ENCODE results near the gene MTURN. TPM values are rescaled to one million over a fixed set of nuclear protein-coding genes. Genes with fewer than 3 reads are reported as not detected.
"Not testable (repeated sequence)": the region's sequence is repeated elsewhere in the genome, so short reads cannot be mapped to it uniquely, and the experiment has no call there.

Gene MTURN
- total RNA-seq, 2 donors from 2014 or later, result 4.7 to 8.1 TPM

DNA sequence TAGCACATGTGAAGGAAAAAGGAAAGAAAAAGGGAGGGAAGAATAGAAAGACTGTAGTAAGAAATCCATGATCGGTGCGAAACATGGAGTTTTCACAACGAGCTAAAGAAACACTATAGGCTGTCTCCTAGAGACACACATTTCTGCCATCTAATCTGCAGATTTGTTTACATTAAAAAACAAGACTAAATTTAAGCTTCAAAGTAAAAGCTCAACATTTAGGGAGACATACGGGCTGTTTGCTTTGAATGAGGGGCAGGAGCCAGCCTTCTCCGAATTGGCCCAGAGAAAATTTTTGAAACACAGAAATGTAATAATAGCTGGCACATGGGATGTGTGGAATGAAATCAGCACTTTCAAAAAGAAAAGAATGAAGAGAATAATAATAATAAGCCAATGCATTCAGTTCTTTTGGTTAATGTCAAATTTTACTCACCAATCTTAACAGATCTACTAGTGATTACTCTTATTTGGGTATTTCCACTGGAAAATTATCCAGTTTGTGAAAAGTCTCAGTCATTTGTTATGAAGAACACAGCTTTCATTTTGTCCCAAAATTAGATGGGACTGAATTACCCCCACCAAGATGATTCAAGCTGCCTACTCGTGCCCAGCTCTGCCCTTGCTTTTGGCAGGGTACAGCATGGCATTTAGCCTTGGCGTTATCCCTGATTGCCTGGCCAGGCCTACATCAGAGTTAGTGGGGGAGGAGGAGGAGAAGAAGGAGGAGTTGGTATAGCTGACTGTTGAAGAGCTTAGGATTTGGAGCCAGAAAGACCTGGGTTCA, 47.1 kb downstream of the MTURN start:
- peaks cover 0 to 4% of the 10 kb centered on the region in 2 donors for H3K9me3 Mint-ChIP-seq
- no peak for ATAC-seq
- H3K27ac Mint-ChIP-seq, result no peak overlapping the region
- DNase-seq (ENCODE audit: low spot score in 2 of 2), result no peak
- no peaks in the 10 kb centered on the region for H3K36me3 Mint-ChIP-seq

DNA sequence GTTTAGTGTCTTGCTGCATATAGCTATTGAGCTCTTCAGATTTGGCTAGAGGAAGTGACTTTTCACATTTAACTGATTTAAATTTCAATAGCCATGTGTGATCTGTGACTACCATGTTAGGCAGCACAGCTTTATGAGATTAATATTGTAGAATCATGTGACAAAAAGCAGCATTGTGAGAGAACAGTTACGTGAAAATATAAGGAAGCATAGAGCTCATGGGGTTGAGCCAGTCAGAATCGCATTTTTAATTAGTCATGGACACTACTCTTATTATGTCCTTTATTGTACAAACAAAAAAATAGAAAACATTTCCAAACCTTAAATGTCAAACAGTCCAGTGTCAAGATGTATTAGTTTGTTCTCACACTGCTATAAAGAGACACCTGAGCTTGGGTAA, 48.0 kb downstream of the MTURN start:
- no peak for DNase-seq (ENCODE audit: low spot score in 2 of 2)
- peaks cover 6% of the 10 kb centered on the region in 2 donors for H3K36me3 Mint-ChIP-seq
- H3K9me3 Mint-ChIP-seq, result peaks cover 0 to 7% of the 10 kb centered on the region in 2 donors
- H3K27ac Mint-ChIP-seq, result no peak overlapping the region
- ATAC-seq, result no peak

DNA sequence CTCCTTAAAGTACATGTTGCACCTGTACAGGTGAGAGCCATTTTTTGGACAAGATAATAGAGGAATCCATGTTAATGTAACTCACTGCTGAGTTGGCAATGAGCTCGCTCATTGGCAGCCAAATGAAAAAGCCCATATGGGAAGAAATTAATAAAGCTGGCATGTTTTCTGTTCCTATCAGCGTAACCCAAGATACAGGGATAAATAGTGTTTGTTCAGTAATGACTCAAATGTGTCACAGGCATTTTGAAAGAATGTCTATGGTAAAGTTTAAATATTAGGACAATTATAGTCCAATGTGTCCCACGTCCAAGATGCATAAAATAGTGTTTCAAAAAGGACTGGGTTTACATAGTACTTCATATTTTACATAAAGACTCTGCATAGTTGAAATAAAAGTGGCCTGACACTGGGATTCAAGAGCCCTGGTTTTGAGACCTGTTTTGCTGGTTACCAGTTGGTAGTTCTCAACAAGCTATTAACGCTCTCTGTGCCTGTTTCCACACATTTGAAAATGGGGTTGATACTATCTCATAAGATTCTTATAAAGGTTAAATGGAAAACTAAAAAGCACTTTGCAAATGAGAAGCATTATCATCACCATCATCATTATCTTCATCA, 49.1 kb downstream of the MTURN start:
- Mint-ChIP-seq H3K27ac (no peak overlapping the region), H3K36me3 (peaks cover 12% of the 10 kb centered on the region in 2 donors), H3K9me3 (peaks cover 5 to 14% of the 10 kb centered on the region in 2 donors)
- ATAC-seq, result no peak
- no peak for DNase-seq (ENCODE audit: low spot score in 2 of 2)

DNA sequence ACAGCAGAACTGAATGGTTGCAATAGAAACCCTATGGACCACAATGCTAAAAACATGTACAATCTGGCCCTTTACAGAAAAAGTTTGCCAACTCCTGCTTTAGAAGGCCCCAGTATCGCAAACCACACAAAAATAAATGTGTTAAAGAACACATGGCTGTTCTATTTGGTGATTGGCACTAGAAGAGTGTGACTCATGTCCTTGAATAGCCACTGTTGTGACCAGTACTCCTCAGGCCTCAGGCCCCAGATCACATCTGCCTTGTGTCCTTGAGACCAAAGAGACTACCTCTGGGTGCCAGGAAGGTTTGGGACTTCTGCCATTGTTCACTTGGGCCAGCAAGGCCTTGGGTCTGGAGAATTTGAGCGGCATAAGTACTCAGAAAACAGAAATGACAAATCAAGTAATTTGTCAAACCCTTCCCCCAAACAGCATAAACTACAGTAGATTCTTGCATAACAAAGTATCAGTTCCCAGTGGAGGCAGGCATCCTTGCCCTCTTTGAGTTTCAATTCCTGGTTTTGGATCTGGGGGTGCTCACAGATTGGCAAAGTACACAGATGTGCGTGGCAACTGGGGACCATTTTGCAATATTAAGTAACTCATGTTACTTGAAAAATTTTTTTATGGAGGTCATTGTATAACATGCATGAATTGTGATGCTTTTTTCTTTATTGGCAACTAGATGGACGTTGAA, 50.2 kb downstream of the MTURN start:
- ATAC-seq, result no peak

DNA sequence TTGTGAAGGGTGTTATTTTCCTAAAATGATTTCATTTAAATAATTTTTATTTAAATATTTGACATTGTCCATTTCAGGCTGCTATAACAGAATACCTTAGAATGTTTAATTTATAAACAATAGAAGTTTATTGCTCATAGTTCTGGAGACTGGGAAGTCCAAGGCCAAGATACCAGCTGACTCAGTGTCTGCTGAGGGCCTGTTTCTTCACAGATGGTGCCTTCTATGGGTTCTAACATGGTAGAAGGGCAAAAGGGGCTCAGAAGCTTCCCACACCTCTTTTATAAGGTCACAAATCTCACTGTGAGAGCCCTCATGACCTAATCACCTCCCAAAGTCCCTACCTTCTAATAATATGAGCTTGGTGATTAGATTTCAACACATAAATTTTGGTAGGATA, 50.7 kb downstream of the MTURN start:
- H3K9me3 Mint-ChIP-seq, result peaks cover 5 to 14% of the 10 kb centered on the region in 2 donors
- H3K36me3 Mint-ChIP-seq, result peaks cover 12 to 14% of the 10 kb centered on the region in 2 donors
- DNase-seq (ENCODE audit: low spot score in 2 of 2) (no peak), ATAC-seq (no peak)
- H3K27ac Mint-ChIP-seq, result no peak overlapping the region

More for the DNA sequence above, 50.2 kb downstream of the MTURN start:
- peaks cover 5 to 14% of the 10 kb centered on the region in 2 donors for H3K9me3 Mint-ChIP-seq
- no peak overlapping the region for H3K27ac Mint-ChIP-seq
- H3K36me3 Mint-ChIP-seq, result peaks cover 12% of the 10 kb centered on the region in 2 donors
- DNase-seq (ENCODE audit: low spot score in 2 of 2), result no peak

DNA sequence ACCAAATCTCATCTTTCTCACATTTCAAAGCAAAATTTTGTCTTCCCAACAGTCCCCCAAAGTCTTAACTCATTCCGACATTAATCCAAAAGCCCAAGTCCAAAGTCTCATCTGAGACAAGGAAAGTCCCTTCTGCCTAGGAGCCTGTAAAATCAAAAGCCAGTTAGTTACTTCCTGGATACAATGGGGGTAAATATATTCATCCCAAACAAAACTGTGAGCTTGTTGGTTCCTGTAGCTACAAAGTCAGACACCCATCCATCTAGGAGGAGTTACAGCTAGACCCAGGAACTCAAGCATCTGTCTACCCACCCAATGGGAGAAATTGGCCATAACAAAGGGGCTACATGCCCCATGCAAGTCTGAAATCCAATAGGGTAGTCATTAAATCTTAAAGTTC, 51.9 kb downstream of the MTURN start:
- no peak overlapping the region for H3K27ac Mint-ChIP-seq
- H3K36me3 Mint-ChIP-seq, result peaks cover 12 to 18% of the 10 kb centered on the region in 2 donors
- no peak for ATAC-seq
- H3K9me3 Mint-ChIP-seq, result peaks cover 5 to 14% of the 10 kb centered on the region in 2 donors
- DNase-seq (ENCODE audit: low spot score in 2 of 2), result no peak

DNA sequence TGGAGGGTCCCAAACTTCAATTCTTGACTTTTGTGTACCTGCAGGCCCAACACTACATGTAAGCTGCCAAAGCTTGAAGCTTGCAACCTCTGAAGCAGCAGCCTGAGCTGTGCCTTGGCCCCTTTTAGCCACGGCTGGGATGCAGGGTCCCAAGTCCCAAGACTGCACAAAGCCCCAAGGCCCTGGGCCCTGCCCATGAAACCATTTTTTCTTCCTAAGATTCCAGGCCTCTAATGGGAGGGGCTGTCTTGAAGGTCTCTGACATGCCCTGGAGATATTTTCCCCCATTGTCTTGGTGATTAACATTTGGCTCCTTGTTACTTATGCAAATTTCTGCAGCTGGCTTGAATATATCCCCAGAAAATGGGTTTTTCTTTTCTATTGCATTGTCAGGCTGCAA, 52.7 kb downstream of the MTURN start:
- H3K27ac Mint-ChIP-seq, result no peak overlapping the region
- no peak for DNase-seq (ENCODE audit: low spot score in 2 of 2)
- ATAC-seq, result no peak
- peaks cover 5 to 14% of the 10 kb centered on the region in 2 donors for H3K9me3 Mint-ChIP-seq
- peaks cover 12 to 18% of the 10 kb centered on the region in 2 donors for H3K36me3 Mint-ChIP-seq

DNA sequence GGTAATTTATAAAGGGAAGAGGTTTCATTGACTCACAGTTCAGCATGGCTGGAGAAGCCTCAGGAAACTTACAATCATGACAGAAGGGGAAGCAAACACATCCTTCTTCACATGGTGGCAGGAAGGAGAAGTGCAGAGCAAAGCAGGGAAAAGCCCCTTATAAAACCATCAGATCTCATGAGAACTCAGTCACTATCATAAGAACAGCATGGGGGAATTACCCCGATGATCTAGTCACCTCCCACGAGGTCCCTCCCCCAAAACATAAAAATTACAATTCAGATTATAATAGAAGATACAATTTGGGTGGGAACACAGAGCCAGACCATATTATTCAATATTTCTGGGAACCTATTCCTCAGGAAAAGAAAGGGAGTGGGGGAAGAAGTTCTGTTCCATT, 53.6 kb downstream of the MTURN start:
- not testable (repeated sequence) for H3K27ac Mint-ChIP-seq

DNA sequence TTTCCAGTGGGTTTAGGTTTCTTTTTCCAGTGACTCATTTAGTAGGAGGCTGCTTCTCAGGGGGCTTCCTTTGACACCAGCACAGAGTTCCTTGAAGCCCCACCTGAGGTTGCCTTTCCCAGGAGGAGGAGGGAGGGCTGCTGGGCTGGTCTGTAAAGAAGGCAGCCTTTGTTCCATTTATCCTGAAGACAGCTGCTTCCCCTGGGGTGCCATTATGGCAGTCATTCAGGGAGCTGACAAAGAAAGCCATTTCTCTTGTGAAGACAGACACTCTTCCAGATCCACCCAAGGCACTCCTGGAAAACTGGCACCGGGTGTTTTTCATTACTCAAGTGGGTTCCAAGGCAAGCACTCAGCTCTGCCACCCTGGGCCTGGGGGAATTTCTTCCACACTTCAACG, 54.0 kb downstream of the MTURN start:
- Mint-ChIP-seq H3K36me3 (peaks cover 12 to 18% of the 10 kb centered on the region in 2 donors), H3K27ac (no peak overlapping the region), H3K9me3 (peaks cover 5 to 15% of the 10 kb centered on the region in 2 donors)
- no peak for DNase-seq (ENCODE audit: low spot score in 2 of 2)
- no peak for ATAC-seq

More for the DNA sequence above, 53.6 kb downstream of the MTURN start:
- not testable (repeated sequence) for DNase-seq (ENCODE audit: low spot score in 2 of 2); ATAC-seq
- H3K9me3 Mint-ChIP-seq, result peaks cover 5 to 14% of the 10 kb centered on the region in 2 donors
- H3K36me3 Mint-ChIP-seq, result peaks cover 12 to 18% of the 10 kb centered on the region in 2 donors

DNA sequence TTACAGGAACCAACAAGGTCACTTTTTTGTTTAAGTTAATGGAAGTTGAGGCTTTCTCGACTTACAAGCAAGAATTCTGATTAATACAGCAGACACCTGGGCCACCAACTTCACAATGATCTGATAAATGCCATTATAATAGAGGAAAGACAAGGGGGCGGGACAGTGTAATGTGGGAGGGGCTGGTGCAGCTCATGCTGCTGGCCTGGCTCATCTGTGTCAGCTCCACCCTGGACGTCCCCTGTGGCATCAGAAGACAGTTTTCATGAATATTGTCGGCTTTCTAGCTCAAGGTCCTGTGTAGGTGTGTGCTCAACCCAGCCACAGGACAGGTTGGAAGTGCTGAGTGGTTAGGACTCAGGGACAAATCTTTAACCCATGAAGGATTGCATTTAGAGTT, 57.0 kb downstream of the MTURN start:
- H3K9me3 Mint-ChIP-seq, result peaks cover 13 to 35% of the 10 kb centered on the region in 2 donors
- DNase-seq (ENCODE audit: low spot score in 2 of 2) (no peak), ATAC-seq (no peak)
- no peak overlapping the region for H3K27ac Mint-ChIP-seq
- peaks cover 28 to 33% of the 10 kb centered on the region in 2 donors for H3K36me3 Mint-ChIP-seq

DNA sequence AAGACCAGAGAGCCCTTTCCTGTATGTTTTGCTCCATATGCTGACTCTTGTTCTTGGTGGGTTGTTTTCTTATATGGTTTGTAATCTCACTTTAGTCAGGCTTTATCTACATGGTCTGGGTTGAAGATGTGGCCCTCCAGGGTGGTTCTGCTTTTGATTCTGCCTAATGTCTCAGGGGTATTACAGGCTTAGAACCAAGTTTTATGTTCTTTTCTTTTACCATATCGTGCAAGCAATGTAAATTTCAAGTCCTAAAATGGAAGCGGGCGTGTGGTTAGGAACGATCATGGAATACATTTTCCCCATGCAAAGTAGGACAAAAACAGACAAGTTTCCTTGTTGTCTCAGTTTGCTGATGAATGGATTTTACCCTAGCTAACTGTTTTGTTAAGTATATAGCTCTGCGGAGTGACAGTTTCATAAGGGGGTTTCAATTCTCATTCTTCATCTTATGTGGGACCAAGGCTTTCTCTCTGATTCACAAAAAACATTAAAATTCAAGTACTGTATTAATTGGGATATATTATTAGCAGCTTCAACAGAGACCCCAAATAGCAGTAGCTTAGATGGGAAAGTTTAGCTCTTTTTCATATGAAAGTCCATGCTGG, 58.7 kb downstream of the MTURN start:
- no peak overlapping the region for H3K27ac Mint-ChIP-seq
- peaks cover 21 to 22% of the 10 kb centered on the region in 2 donors for H3K36me3 Mint-ChIP-seq
- ATAC-seq (no peak), DNase-seq (ENCODE audit: low spot score in 2 of 2) (no peak)
- H3K9me3 Mint-ChIP-seq, result peaks cover 12 to 41% of the 10 kb centered on the region in 2 donors

DNA sequence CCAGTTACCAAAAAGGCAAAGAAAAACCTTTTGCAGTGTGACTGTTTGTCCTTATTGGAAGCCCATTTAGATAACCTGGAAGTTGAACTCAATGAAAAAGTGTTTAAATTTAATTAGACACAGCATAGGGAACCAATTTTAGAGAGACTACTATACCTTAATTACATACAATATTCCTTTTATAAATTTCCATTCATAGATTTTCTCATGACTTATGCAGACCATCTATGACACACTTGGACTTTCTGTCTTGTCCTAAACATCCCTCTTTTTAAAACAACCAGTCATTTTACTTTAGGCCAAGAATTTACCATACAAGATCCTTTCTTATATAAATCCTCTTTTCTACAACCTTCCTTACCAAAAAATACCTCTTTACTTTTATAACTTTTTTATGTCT, 61.6 kb downstream of the MTURN start:
- Mint-ChIP-seq H3K27ac (no peak overlapping the region), H3K9me3 (peaks cover 12 to 43% of the 10 kb centered on the region in 2 donors), H3K36me3 (peaks cover 15 to 21% of the 10 kb centered on the region in 2 donors)
- DNase-seq (ENCODE audit: low spot score in 2 of 2) (no peak), ATAC-seq (no peak)

DNA sequence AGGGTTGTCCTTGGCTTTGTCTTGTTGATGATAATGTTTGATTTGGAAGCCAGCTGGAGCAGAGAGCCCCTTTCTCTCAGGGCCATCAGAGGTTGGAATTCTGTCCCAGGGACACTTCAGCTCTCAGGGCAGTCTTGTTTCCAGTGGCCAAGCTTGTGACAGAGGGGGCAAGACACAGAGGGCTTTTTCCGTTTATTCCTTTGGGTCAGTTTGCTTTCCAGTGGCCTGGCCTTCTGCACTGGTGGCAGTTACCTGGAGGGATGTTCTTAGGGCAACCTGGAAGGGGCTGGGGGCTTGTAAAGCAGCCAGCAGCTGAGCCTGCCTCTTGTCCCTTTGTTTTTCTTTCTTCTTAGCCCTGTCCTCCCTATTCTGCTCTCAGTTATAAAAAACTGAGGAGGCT, 62.7 kb downstream of the MTURN start:
- peaks cover 12 to 43% of the 10 kb centered on the region in 2 donors for H3K9me3 Mint-ChIP-seq
- no peak overlapping the region for H3K27ac Mint-ChIP-seq
- no peak for DNase-seq (ENCODE audit: low spot score in 2 of 2)
- H3K36me3 Mint-ChIP-seq, result peaks cover 15 to 21% of the 10 kb centered on the region in 2 donors
- no peak for ATAC-seq

DNA sequence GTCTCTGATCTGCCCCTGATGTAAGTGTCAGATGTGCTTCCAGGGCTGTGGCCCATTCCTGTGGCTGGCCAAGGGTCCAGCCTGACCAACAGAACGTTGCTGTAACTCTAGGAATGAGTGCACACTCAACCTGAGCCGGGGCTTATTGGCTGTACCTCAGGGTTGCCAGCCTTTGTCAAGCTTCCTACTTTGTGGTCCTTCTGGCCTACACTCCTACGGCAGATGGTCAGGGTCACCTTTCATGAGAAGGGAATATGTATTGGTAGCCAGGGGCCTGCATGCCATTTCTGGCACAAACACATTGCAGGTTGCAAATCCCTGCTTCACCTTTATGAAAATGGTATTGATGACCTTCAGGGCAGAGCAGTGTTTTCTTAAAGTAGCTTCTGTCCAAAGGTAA, 64.5 kb downstream of the MTURN start:
- peaks cover 15 to 21% of the 10 kb centered on the region in 2 donors for H3K36me3 Mint-ChIP-seq
- DNase-seq (ENCODE audit: low spot score in 2 of 2) (no peak), ATAC-seq (no peak)
- H3K27ac Mint-ChIP-seq, result no peak overlapping the region
- peaks cover 12 to 39% of the 10 kb centered on the region in 2 donors for H3K9me3 Mint-ChIP-seq

DNA sequence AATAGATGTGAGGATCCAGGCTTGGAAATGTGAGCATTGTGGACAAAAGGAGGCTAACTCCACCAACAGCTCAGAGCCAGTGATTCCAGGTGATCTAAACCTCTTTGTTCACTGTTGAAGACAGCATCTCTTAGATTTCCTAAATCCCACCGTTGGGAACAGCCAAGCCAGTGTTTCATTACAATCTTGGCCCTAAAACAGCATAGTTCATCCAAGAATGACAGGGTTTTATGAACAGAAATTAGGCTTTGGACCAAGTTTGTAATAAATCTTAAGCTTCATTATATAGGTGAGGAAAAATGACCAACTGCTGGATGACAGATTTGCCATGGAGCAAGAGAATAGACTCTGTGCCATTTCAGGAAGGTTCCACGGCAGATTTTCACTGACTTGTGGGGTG, 65.8 kb downstream of the MTURN start:
- Mint-ChIP-seq H3K27ac (no peak overlapping the region), H3K36me3 (peaks cover 8 to 17% of the 10 kb centered on the region in 2 donors), H3K9me3 (peaks cover 9 to 30% of the 10 kb centered on the region in 2 donors)
- DNase-seq (ENCODE audit: low spot score in 2 of 2), result no peak
- no peak for ATAC-seq

DNA sequence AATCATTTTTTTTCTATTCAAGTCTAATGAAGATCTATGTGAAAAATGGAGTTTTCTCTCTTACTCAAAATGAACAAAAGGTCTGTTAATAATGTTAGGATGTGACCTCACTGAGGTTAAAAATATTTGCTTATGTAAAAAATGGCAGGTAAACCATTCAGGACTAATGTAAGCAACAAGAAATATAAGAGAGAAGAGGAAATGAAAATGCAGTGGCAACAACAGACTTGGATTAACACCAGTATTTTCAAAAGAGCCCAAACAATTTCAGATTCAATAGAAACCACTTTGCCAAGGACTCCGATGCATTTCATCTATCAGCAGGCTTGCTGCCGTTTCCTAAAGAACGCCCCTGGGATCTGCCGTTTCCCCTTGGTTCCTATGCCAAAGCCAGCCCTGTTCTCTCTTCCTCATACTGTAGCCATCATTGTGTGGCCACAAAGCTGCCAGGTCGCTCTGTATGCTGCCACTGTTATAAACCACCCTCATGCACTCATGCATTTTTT, 66.4 kb downstream of the MTURN start:
- no peak overlapping the region for H3K27ac Mint-ChIP-seq
- ATAC-seq (no peak), DNase-seq (ENCODE audit: low spot score in 2 of 2) (no peak)
- peaks cover 1 to 11% of the 10 kb centered on the region in 2 donors for H3K36me3 Mint-ChIP-seq
- H3K9me3 Mint-ChIP-seq, result peaks cover 5 to 24% of the 10 kb centered on the region in 2 donors

All from activated naive CD4-positive, alpha-beta T cell treated with anti-CD3 and anti-CD28 coated beads, Interleukin-2, amount 50 U/mL, for 72 hours (primary cell).